GM08714 (cell line): ENCODE measurements around the gene ENOX2.

Experiments used
- H3K4me3 ChIP-seq: fragments of 200-500 bp; sonication (Bioruptor generic); 2 replicates; pipeline ENCODE4 v1.5.1; 2014; ENCODE audit warnings: mild to moderate bottlenecking, low read length, inconsistent platforms
- ZNF274 ChIP-seq: IDR thresholded peaks from 2 replicates; pipeline ENCODE4 v1.6.1; 2012; ENCODE audit warnings: mild to moderate bottlenecking, low read depth, low read length

The ENOX2 gene

GRCh38 chrX:130700629-130701028 lies 202.4 kb downstream of the ENOX2 start:
- no peak for TF ChIP-seq ZNF274

GRCh38 chrX:130699618-130700017 lies 203.4 kb downstream of the ENOX2 start:
- no peak for TF ChIP-seq ZNF274
- H3K4me3 ChIP-seq = no peak overlapping the region

More at GRCh38 chrX:130700629-130701028, 202.4 kb downstream of the ENOX2 start:
- H3K4me3 ChIP-seq = no peak overlapping the region

GRCh38 chrX:130696542-130696941 lies 206.5 kb downstream of the ENOX2 start:
- H3K4me3 ChIP-seq = no peak overlapping the region
- no peak for TF ChIP-seq ZNF274

GRCh38 chrX:130695931-130696330 lies 207.1 kb downstream of the ENOX2 start:
- H3K4me3 ChIP-seq = no peak overlapping the region
- no peak for TF ChIP-seq ZNF274

GRCh38 chrX:130694983-130695382 lies 208.0 kb downstream of the ENOX2 start:
- TF ChIP-seq ZNF274 = no peak
- no peak overlapping the region for H3K4me3 ChIP-seq

- H3K4me3 ChIP-seq = no peak overlapping the region
- TF ChIP-seq ZNF274 = no peak
These were observed 211.4 kb downstream of the ENOX2 start for GRCh38 chrX:130691576-130691975.

- TF ChIP-seq ZNF274 = no peak
- H3K4me3 ChIP-seq = no peak overlapping the region
These were observed 214.6 kb downstream of the ENOX2 start for GRCh38 chrX:130688360-130688759.

- TF ChIP-seq ZNF274 = no peak
- no peak overlapping the region for H3K4me3 ChIP-seq
These were observed 220.0 kb downstream of the ENOX2 start for GRCh38 chrX:130682990-130683389.

- TF ChIP-seq ZNF274 = no peak
These were observed 222.6 kb downstream of the ENOX2 start for GRCh38 chrX:130680164-130681035.

GRCh38 chrX:130676861-130677260 lies 226.1 kb downstream of the ENOX2 start:
- TF ChIP-seq ZNF274 = no peak
- no peak overlapping the region for H3K4me3 ChIP-seq

More at GRCh38 chrX:130680164-130681035, 222.6 kb downstream of the ENOX2 start:
- no peak overlapping the region for H3K4me3 ChIP-seq

- no peak overlapping the region for H3K4me3 ChIP-seq
- no peak for TF ChIP-seq ZNF274
These were observed 230.8 kb downstream of the ENOX2 start for GRCh38 chrX:130672214-130672613.

GRCh38 chrX:130669233-130669632 lies 233.8 kb downstream of the ENOX2 start:
- no peak overlapping the region for H3K4me3 ChIP-seq
- TF ChIP-seq ZNF274 = no peak

- no peak overlapping the region for H3K4me3 ChIP-seq
- no peak for TF ChIP-seq ZNF274
These were observed 237.7 kb downstream of the ENOX2 start for GRCh38 chrX:130665263-130665662.

- no peak overlapping the region for H3K4me3 ChIP-seq
- no peak for TF ChIP-seq ZNF274
These were observed 244.7 kb downstream of the ENOX2 start for GRCh38 chrX:130658310-130658709.

- H3K4me3 ChIP-seq = no peak overlapping the region
- TF ChIP-seq ZNF274 = no peak
These were observed 248.5 kb downstream of the ENOX2 start for GRCh38 chrX:130654409-130654950.
